ENCODE data around the gene CCDC85C. TPM values are rescaled to one million over a fixed set of nuclear protein-coding genes. Genes with fewer than 3 reads are reported as not detected.
A peak's percentile ranks its signal among the peaks of the same experiment; 100 is the strongest.

The CCDC85C gene
- total and polyA plus RNA-seq, 8 donors, result 10.5 to 28.6 (median 15.9) TPM

GRCh38 chr14:99513946-99514551 is 90.0 kb downstream of the CCDC85C start:
- H3K36me3 ChIP-seq, result peaks cover 9 to 81% (median 69%) of the 10 kb centered on the region in 4 donors
- no peak overlapping the region for H3K27ac ChIP-seq
- H3K9me3 ChIP-seq, result no peaks in the 10 kb centered on the region
- intact Hi-C loops (cut with DNase I; ENCODE audit: low total_unique reads), result no loop called here
- TF ChIP-seq CTCF (IDR thresholded peaks at IDR 0.05) (no peak), POLR2A (IDR thresholded peaks at IDR 0.05) (no peak), EP300 (IDR thresholded peaks at IDR 0.05) (no peak), POLR2AphosphoS5 (IDR thresholded peaks at IDR 0.05) (no peak)
- 64 to 84% (median 81%) methylated on average over 3 to 13 of the region's 13 CpGs for WGBS, 5 donors
- H3K4me3 ChIP-seq, result no peak overlapping the region
- H3K27me3 ChIP-seq, result no peaks in the 10 kb centered on the region
- DNase-seq, result peak in 1 of 2 donors; percentile 21
- peaks cover 13 to 42% (median 17%) of the 10 kb centered on the region in 4 donors for H3K4me1 ChIP-seq

GRCh38 chr14:99513183-99513694 is 90.8 kb downstream of the CCDC85C start:
- H3K27ac ChIP-seq, result no peak overlapping the region
- no peak overlapping the region for H3K4me3 ChIP-seq
- peaks cover 16 to 89% (median 77%) of the 10 kb centered on the region in 4 donors for H3K36me3 ChIP-seq
- TF ChIP-seq POLR2A (IDR thresholded peaks at IDR 0.05) (no peak), POLR2AphosphoS5 (IDR thresholded peaks at IDR 0.05) (no peak), CTCF (IDR thresholded peaks at IDR 0.05) (no peak), EP300 (IDR thresholded peaks at IDR 0.05) (no peak)
- DNase-seq, result no peak
- H3K4me1 ChIP-seq, result peaks cover 9 to 41% (median 19%) of the 10 kb centered on the region in 4 donors
- intact Hi-C loops (cut with DNase I; ENCODE audit: low total_unique reads), result no loop called here
- H3K9me3 ChIP-seq, result no peaks in the 10 kb centered on the region
- WGBS, 5 donors, result 79 to 88% (median 84%) methylated on average over 10 to 15 of the region's 15 CpGs
- H3K27me3 ChIP-seq, result no peaks in the 10 kb centered on the region

DNA sequence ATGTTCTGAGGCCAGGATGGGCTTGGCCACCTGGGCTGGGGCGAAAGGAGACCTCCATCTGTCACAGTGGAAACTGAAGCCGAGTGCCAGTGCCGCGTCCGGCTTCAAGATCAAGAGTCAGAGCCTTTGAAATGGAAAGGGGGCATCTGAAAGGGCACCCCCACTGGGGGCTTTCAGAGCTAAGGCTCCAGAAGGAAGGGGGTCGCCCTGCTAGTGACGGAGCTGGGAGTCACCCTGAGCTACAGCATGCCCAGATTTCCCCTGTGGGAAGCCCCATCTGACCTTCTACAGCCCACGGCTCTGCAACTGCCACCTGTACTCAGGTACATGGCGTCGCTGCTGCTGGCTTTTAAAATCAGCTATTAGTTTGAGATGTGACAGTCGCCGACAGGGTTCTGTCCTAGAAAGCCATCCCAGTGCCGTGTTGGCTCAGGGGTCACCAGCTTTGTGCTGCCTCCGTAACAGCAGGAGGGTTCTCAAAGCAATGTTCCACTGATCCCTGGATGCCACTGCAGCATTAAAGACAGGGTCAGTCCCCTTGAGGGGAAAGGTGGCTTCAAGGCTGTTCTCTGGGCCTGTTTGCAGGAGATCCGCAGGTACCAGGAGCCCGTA is 91.3 kb downstream of the CCDC85C start:
- Histone ChIP-seq H3K36me3 (peaks cover 22 to 95% (median 83%) of the 10 kb centered on the region in 4 donors), H3K4me1 (peaks cover 5 to 38% (median 17%) of the 10 kb centered on the region in 4 donors), H3K27ac (peak overlapping the region in 2 of 5 donors; percentile 11 to 69), H3K4me3 (no peak overlapping the region), H3K27me3 (no peaks in the 10 kb centered on the region), H3K9me3 (no peaks in the 10 kb centered on the region)
- TF ChIP-seq EP300 (IDR thresholded peaks at IDR 0.05) (no peak), CTCF (IDR thresholded peaks at IDR 0.05) (no peak), POLR2AphosphoS5 (IDR thresholded peaks at IDR 0.05) (no peak), POLR2A (IDR thresholded peaks at IDR 0.05) (no peak)
- DNase-seq, result no peak
- WGBS, 5 donors, result 78 to 92% (median 90%) methylated on average over 15 to 16 of the region's 16 CpGs
- intact Hi-C loops (cut with DNase I; ENCODE audit: low total_unique reads), result no loop called here

DNA sequence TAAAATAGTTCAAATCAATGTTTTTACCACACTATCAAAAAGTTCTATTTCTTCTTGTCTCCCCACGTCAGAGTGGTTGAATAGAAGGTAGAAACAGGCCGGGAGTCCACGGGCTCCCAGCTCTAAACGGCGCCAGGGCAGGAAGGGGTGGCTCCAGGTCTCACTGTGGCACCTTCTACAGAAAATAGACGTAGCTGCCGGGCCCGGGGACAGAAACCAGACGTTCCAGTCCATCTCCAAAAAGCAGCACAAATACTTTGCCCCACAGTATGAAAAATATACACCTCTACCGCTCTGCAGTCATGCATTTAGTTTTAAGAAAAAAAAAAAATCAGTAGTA is 91.9 kb downstream of the CCDC85C start:
- intact Hi-C loops (cut with DNase I; ENCODE audit: low total_unique reads), result no loop called here
- peaks cover 28 to 100% (median 89%) of the 10 kb centered on the region in 4 donors for H3K36me3 ChIP-seq
- H3K4me1 ChIP-seq, result peaks cover 5 to 38% (median 17%) of the 10 kb centered on the region in 4 donors
- WGBS, 5 donors, result 52 to 64% (median 58%) methylated on average over 10 of the region's 10 CpGs
- TF ChIP-seq CTCF (IDR thresholded peaks at IDR 0.05) (no peak), EP300 (IDR thresholded peaks at IDR 0.05) (no peak), POLR2A (IDR thresholded peaks at IDR 0.05) (no peak), POLR2AphosphoS5 (IDR thresholded peaks at IDR 0.05) (no peak)
- no peak for DNase-seq
- H3K27ac ChIP-seq, result peak overlapping the region in 3 of 5 donors; percentile 12 to 69 (median 56)
- no peaks in the 10 kb centered on the region for H3K9me3 ChIP-seq
- H3K27me3 ChIP-seq, result no peaks in the 10 kb centered on the region
- no peak overlapping the region for H3K4me3 ChIP-seq
